CD1c-positive myeloid dendritic cell (primary cell): Measurements from ENCODE around the gene PROCA1.
A peak's percentile ranks its signal among the peaks of the same experiment; 100 is the strongest.
"Not testable (repeated sequence)": the region's sequence is repeated elsewhere in the genome, so short reads cannot be mapped to it uniquely, and the experiment has no call there.

ENCODE experiments used
- DNase-seq: peaks from one replicate; pipeline ENCODE4 v3.0.0-alpha.2; 2016; ENCODE audit errors: extremely low spot score

The PROCA1 gene

DNA sequence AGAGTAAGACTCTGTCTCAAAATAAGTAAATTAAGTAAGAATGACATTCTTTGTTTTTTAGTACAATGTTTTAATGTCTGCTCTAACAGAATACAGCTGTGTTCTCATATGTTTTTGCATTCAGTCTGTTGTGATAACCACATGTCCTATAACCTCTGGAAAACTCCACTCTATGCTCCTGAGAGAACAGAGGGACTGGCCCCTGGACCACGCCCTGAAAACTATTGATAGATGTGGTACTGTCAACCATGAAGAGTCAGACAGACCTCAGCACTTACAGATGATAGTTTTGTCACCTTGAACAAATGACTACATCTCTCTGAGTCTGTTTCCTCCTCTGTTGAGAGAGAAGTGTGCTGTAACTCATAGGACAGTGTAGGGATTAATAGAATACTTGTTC, 41.8 kb downstream of the PROCA1 start:
- DNase-seq: no peak

DNA sequence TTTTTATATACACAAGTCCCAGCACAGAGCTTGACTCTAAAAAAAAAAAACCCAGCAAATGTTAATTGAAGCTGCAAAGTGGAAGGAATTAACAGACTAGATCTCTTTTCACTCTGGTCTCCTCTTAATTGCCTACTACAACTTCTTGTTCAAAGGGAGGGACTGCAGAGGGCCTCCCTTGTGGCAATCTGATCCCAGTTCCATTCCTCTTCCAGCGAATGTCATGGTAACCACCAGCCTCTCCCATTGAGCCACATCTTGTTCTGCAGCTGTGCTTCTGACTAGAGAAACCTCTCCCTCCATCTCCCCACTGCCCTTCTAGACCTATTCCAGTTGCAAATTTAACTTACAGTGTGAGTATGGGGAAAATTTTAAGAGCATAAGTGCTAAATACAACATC, 43.8 kb downstream of the PROCA1 start:
- no peak for DNase-seq

DNA sequence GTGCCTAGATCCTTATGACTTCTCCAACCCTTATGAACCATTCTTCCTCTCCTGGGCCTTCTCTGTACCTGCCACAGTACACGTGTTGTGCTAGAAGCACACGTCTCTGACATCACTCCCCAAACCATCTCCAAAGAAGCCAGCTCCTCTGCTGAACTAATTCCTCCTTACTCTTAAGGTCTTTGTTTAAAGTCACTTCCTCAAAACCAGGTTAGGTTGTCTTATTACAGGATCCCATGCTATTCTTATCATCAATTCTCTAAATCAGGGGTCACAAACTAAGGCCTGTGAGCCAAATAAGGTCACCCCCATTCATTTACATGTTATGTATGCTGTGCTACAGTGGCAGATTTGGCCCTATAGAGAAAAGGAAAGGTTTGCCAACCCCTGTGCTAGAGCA, 45.7 kb downstream of the PROCA1 start:
- no peak for DNase-seq

- DNase-seq: no peak
These were observed 48.0 kb downstream of the PROCA1 start for GRCh38 chr17:28663723-28664122.

GRCh38 chr17:28662527-28662829, 49.2 kb downstream of the PROCA1 start:
- no peak for DNase-seq

GRCh38 chr17:28661635-28662526, 49.8 kb downstream of the PROCA1 start, which contains the start of the genes SDF2 and SUPT6H:
TSS of gene SDF2 (minus strand) at chr17:28661906. CDS start at chr17:28661876, 30 bp downstream.
TSS of gene SUPT6H (plus strand) at chr17:28662205. CDS start at chr17:28673402, 11,197 bp downstream.
- peak; percentile 96 for DNase-seq

DNA sequence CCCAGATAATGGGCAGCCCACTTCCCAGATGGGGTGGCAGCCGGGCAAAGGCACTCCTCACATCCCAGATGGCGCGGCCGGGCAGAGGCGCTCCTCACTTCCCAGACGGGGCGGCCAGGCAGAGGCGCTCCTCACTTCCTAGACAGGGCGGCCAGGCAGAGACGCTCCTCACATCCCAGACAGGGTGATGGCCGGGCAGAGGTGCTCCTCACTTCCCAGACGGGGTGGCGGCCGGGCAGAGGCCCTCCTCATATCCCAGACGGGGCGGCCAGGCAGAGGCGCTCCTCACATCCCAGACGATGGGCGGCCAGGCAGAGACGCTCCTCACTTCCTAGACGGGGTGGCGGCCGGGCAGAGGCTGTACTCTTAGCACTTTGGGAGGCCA, 52.2 kb downstream of the PROCA1 start:
- not testable (repeated sequence) for DNase-seq

DNA sequence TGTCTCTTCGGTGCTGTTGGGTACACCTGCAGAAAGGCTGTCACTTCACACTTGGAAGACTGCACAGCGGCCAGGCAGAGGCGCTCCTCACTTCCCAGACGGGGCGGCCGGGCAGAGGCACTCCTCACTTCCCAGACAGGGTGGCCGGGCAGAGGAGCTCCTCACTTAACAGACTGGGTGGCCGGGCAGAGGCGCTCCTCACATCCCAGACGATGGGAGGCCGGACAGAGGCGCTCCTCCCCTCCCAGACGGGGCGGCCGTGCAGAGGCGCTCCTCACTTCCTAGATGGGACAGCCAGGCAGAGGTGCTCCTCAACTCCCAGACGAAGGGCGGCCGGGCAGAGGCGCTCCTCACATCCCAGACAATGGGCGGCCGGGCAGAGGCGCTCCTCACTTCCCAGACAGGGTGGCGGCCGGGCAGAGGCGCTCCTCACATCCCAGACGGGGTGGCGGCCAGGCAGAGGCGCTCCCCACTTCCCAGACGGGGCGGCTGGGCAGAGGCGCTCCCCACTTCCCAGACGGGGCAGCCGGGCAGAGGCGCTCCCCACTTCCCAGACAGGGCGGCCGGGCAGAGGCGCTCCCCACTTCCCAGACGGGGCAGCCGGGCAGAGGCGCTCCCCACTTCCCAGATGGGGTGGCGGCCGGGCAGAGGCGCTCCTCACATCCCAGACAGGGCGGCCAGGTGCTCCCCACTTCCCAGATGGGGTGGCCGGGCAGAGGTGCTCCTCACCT, 52.8 kb downstream of the PROCA1 start:
- not testable (repeated sequence) for DNase-seq

DNA sequence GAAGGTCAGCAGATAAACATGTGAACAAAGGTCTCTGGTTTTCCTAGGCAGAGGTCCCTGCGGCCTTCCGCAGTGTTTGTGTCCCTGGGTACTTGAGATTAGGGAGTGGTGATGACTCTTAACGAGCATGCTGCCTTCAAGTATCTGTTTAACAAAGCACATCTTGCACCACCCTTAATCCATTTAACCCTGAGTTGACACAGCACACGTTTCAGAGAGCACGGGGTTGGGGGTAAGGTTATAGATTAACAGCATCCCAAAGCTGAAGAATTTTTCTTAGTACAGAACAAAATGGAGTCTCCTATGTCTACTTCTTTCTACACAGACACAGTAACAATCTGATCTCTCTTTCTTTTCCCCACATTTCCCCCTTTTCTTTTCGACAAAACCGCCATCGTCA, 53.3 kb downstream of the PROCA1 start:
- not testable (repeated sequence) for DNase-seq

- DNase-seq: no peak
These were observed 53.9 kb downstream of the PROCA1 start for GRCh38 chr17:28657756-28658155.

- DNase-seq: no peak
These were observed 56.5 kb downstream of the PROCA1 start for GRCh38 chr17:28655160-28655559.
